NCI-H345 (cell line): ENCODE measurements around the gene APOLD1.
A peak's percentile ranks its signal among the peaks of the same experiment; 100 is the strongest.
"Not testable (repeated sequence)": the region's sequence is repeated elsewhere in the genome, so short reads cannot be mapped to it uniquely, and the experiment has no call there.

Experiments used
- DNase-seq: peaks from one replicate; lab custom pipeline; 2025; lab: John Stamatoyannopoulos, UW

The APOLD1 gene

GRCh38 chr12:12784911-12785814 is at the start of gene APOLD1:
Gene APOLD1 (plus strand): TSS chr12:12785659. CDS start chr12:12785692, 33 bp downstream.
- DNase-seq: no peak

GRCh38 chr12:12736759-12737676 is 48.4 kb upstream of the APOLD1 start:
- DNase-seq: peak; percentile 6

- DNase-seq: not testable (repeated sequence)
Measured at GRCh38 chr12:12738152-12738551, 47.3 kb upstream of the APOLD1 start.

GRCh38 chr12:12741660-12742059 is 43.8 kb upstream of the APOLD1 start:
- DNase-seq: no peak

GRCh38 chr12:12744546-12745305 is 40.7 kb upstream of the APOLD1 start:
- DNase-seq: no peak

- no peak for DNase-seq
Measured at GRCh38 chr12:12745576-12746211, 39.8 kb upstream of the APOLD1 start.

- no peak for DNase-seq
Measured at GRCh38 chr12:12747278-12747677, 38.2 kb upstream of the APOLD1 start.

- no peak for DNase-seq
Measured at GRCh38 chr12:12748044-12748443, 37.4 kb upstream of the APOLD1 start.

- DNase-seq: no peak
Measured at GRCh38 chr12:12749433-12749832, 36.0 kb upstream of the APOLD1 start.

- DNase-seq: no peak
Measured at GRCh38 chr12:12755923-12756322, 29.5 kb upstream of the APOLD1 start.

- DNase-seq: no peak
Measured at GRCh38 chr12:12757121-12757520, 28.3 kb upstream of the APOLD1 start.

- DNase-seq: no peak
Measured at GRCh38 chr12:12759234-12759915, 26.1 kb upstream of the APOLD1 start.

- DNase-seq: no peak
Measured at GRCh38 chr12:12764824-12765223, 20.6 kb upstream of the APOLD1 start.

GRCh38 chr12:12770262-12770661 is 15.2 kb upstream of the APOLD1 start:
- DNase-seq: no peak

GRCh38 chr12:12774791-12775190 is 10.7 kb upstream of the APOLD1 start:
- no peak for DNase-seq

GRCh38 chr12:12776261-12776660 is 9.2 kb upstream of the APOLD1 start:
- peak; percentile 35 for DNase-seq

GRCh38 chr12:12777092-12777491 is 8.4 kb upstream of the APOLD1 start:
- no peak for DNase-seq

- DNase-seq: no peak
Measured at GRCh38 chr12:12779007-12779406, 6.5 kb upstream of the APOLD1 start.

GRCh38 chr12:12779529-12779928 is 5.9 kb upstream of the APOLD1 start:
- DNase-seq: peak; percentile 73

- DNase-seq: no peak
Measured at GRCh38 chr12:12784116-12784515, 1.3 kb upstream of the APOLD1 start.

- DNase-seq: no peak
Measured at GRCh38 chr12:12786351-12786705, 869 bp downstream of the APOLD1 start.
